Vagina (tissue), 2 donors: ENCODE results near the gene FUT7.

Source experiments
- POLR2A ChIP-seq, 2 donors: fragments of 450-650 bp; IDR thresholded peaks; one replicate each; pipeline ENCODE4 v1.6.1; 2017; ENCODE audit warnings: antibody characterized with exemption in 2 of 2, mild to moderate bottlenecking in 2 of 2, moderate library complexity in 2 of 2
- POLR2AphosphoS5 ChIP-seq, 2 donors: sonication (generic); formaldehyde crosslinking; IDR thresholded peaks; one replicate each; pipeline ENCODE4 v1.9.0; 2017; ENCODE audit warnings: antibody characterized with exemption in 2 of 2, mild to moderate bottlenecking in 2 of 2, low read depth in 1 of 2; ENCODE audit not compliant: insufficient read depth in 1 of 2
- TF ChIP-seq, protein P1 (sequence below), 3 experiments: fragments of 450-650 bp in 2 of 3; fragments of 200-600 bp in 1 of 3; sonication (generic) in 1 of 3; IDR thresholded peaks; one replicate each; pipeline ENCODE4 v1.5.1; 2017 to 2019; ENCODE audit warnings: antibody characterized with exemption in 3 of 3, mild to moderate bottlenecking in 2 of 3, moderate library complexity in 2 of 3

DNA sequence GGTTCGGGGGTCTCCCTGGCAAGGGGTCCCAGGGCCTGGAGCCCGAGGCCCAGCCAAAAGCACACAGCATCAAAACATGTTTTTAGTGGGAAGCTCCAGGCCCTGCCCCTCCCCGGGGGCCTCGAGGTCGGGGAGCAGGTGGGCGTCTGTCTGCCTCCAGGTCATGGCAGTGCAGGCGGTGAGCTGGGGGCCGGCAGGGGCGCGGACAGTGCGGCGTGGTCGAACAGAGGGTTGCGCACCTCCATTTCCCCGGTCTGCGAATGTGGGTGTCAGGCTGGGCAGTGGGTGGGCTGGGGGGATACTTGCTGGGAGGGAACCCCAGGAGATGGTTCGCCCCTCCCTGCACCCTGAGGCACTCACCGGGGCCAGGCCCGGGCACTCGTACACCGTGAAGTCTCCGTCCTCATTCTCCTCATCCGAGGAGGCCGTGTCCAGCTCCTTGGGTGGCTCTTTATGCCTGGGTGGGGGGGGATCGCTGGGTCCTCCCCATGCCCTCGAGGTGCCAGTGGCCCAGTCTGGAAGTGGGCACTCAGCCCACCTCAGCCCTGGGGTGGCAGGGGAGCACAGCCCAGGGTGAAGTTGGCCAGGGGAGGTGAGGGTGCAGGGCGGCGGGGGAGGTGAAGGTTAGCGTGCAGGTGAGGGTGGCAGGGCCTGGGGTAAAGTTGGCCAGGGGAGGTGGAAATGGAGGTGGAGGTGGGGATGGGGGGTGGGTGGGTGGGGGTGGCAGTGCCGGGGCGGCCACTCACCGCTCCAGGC lies 7.9 kb upstream of the FUT7 start:
- TF ChIP-seq POLR2AphosphoS5 (IDR thresholded peaks at IDR 0.05; ENCODE audit: insufficient read depth in 1 of 2, low read depth in 1 of 2) (no peak), POLR2A (IDR thresholded peaks at IDR 0.05) (no peak)
- TF ChIP-seq, protein P1, sequence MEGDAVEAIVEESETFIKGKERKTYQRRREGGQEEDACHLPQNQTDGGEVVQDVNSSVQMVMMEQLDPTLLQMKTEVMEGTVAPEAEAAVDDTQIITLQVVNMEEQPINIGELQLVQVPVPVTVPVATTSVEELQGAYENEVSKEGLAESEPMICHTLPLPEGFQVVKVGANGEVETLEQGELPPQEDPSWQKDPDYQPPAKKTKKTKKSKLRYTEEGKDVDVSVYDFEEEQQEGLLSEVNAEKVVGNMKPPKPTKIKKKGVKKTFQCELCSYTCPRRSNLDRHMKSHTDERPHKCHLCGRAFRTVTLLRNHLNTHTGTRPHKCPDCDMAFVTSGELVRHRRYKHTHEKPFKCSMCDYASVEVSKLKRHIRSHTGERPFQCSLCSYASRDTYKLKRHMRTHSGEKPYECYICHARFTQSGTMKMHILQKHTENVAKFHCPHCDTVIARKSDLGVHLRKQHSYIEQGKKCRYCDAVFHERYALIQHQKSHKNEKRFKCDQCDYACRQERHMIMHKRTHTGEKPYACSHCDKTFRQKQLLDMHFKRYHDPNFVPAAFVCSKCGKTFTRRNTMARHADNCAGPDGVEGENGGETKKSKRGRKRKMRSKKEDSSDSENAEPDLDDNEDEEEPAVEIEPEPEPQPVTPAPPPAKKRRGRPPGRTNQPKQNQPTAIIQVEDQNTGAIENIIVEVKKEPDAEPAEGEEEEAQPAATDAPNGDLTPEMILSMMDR (IDR thresholded peaks at IDR 0.05) = no peak
